Kidney epithelial cell (primary cell): ENCODE measurements around the gene SMC3. TPM values are rescaled to one million over a fixed set of nuclear protein-coding genes. Genes with fewer than 3 reads are reported as not detected.
"Not testable (repeated sequence)": the region's sequence is repeated elsewhere in the genome, so short reads cannot be mapped to it uniquely, and the experiment has no call there.

ENCODE experiments used
- DNase-seq: peaks from one replicate; pipeline ENCODE4 v3.0.0-alpha.2; 2010; ENCODE audit warnings: low read depth
- H3K27me3 ChIP-seq: 2 replicates; pipeline ENCODE4 v1.6.0; 2011; ENCODE audit warnings: low read length; ENCODE audit not compliant: control insufficient read depth, insufficient read depth
- H3K36me3 ChIP-seq: 2 replicates; pipeline ENCODE4 v1.5.1; 2011; ENCODE audit warnings: low read length; ENCODE audit not compliant: control insufficient read depth, insufficient read depth
- H3K4me3 ChIP-seq: 2 replicates; pipeline ENCODE4 v1.5.1; 2011; ENCODE audit warnings: low read depth, mild to moderate bottlenecking, control low read depth, low read length
- CTCF ChIP-seq: IDR thresholded peaks from 2 replicates; pipeline ENCODE4 v1.5.1; 2011; ENCODE audit warnings: mild to moderate bottlenecking, moderate library complexity, low read length, control low read depth, inconsistent platforms; ENCODE audit not compliant: insufficient read depth, poor library complexity, severe bottlenecking
- total RNA-seq: library from RNA; depleted of rRNA; stranded (reverse); fragments of >200 nt; gene quantifications from 2 replicates; pipeline ENCODE4 v1.2.3, GENCODE V29; 2015

The SMC3 gene
- total RNA-seq, 1 donor from 2014 or later, result 35.3 TPM

GRCh38 chr10:110525349-110526260 is 41.9 kb upstream of the SMC3 start:
- Histone ChIP-seq H3K4me3 (no peak overlapping the region), H3K27me3 (no peaks in the 10 kb centered on the region), H3K36me3 (no peaks in the 10 kb centered on the region)
- no peak for DNase-seq
- TF ChIP-seq CTCF, result no peak

- no peak for TF ChIP-seq CTCF
- Histone ChIP-seq H3K4me3 (no peak overlapping the region), H3K36me3 (no peaks in the 10 kb centered on the region), H3K27me3 (no peaks in the 10 kb centered on the region)
- DNase-seq, result no peak
Measured at GRCh38 chr10:110527731-110528171, 39.7 kb upstream of the SMC3 start.

GRCh38 chr10:110528224-110528996 is 39.1 kb upstream of the SMC3 start:
- TF ChIP-seq CTCF, result no peak
- no peak overlapping the region for H3K4me3 ChIP-seq
- no peaks in the 10 kb centered on the region for H3K27me3 ChIP-seq
- DNase-seq, result no peak
- H3K36me3 ChIP-seq, result no peaks in the 10 kb centered on the region

GRCh38 chr10:110528997-110529524 is 38.4 kb upstream of the SMC3 start:
- not testable (repeated sequence) for H3K27me3 ChIP-seq, DNase-seq, H3K4me3 ChIP-seq, H3K36me3 ChIP-seq

GRCh38 chr10:110529596-110530011 is 37.9 kb upstream of the SMC3 start:
- no peaks in the 10 kb centered on the region for H3K36me3 ChIP-seq
- H3K4me3 ChIP-seq, result no peak overlapping the region
- H3K27me3 ChIP-seq, result no peaks in the 10 kb centered on the region
- no peak for TF ChIP-seq CTCF
- no peak for DNase-seq
